IMR-90 (cell line): ENCODE data around the gene CARD14. TPM values are rescaled to one million over a fixed set of nuclear protein-coding genes. Genes with fewer than 3 reads are reported as not detected.

ENCODE experiments used
- ATAC-seq: fragments of 200-7000 bp; cut with Tn5 transposase; 2 replicates; pipeline ENCODE4 v1.9.1; 2020; ENCODE audit warnings: low read depth, mild to moderate bottlenecking, moderate library complexity
- BruUV-seq: library from RNA; stranded (reverse); fragments of 400-500 nt; replicated peaks from 2 replicates; lab custom pipeline; 2021; lab: Mats Ljungman, UMichigan
- CTCF ChIA-PET: fragments of 300-600 bp; formaldehyde crosslinking; extraction: SDS; loops from one replicate; lab custom pipeline; 2021; ENCODE audit warnings: antibody characterized with exemption; lab: Yijun Ruan, JAX
- POLR2A ChIA-PET: fragments of 300-600 bp; sonication (Branson Sonifier 250); formaldehyde crosslinking; loops from one replicate; lab custom pipeline; 2022; ENCODE audit warnings: antibody characterized with exemption; ENCODE audit not compliant: unreplicated experiment; lab: Charles Lee
- DNase-seq: peaks from one replicate; pipeline ENCODE4 v3.0.0; 2013
- H2AFZ ChIP-seq: replicated peaks from 2 replicates; pipeline ENCODE3; 2013; ENCODE audit warnings: low read length, mild to moderate bottlenecking; ENCODE audit not compliant: poor library complexity
- H2AK5ac ChIP-seq: 2 replicates; pipeline ENCODE4 v1.6.1; 2013; ENCODE audit warnings: low read depth, low read length, inconsistent platforms
- H2AK9ac ChIP-seq: replicated peaks from 2 replicates; pipeline ENCODE3; 2013; ENCODE audit warnings: mild to moderate bottlenecking, low read depth, low read length, moderate library complexity; ENCODE audit not compliant: poor library complexity
- H2BK120ac ChIP-seq: 2 replicates; pipeline ENCODE4 v1.6.1; 2013; ENCODE audit warnings: low read depth, low read length, inconsistent platforms
- H2BK15ac ChIP-seq: 3 replicates; pipeline ENCODE4 v1.6.1; 2013; ENCODE audit warnings: low read depth, low read length, inconsistent platforms
- H2BK20ac ChIP-seq: 2 replicates; pipeline ENCODE4 v1.6.1; 2013; ENCODE audit warnings: low read depth, mild to moderate bottlenecking, inconsistent platforms, low read length, moderate library complexity
- H2BK5ac ChIP-seq: 2 replicates; pipeline ENCODE4 v1.6.1; 2013; ENCODE audit warnings: mild to moderate bottlenecking, low read depth, low read length, inconsistent platforms; ENCODE audit not compliant: poor library complexity, severe bottlenecking
- H3K14ac ChIP-seq: replicated peaks from 2 replicates; pipeline ENCODE4 v1.6.1; 2013; ENCODE audit warnings: low read depth, low read length, inconsistent platforms
- H3K18ac ChIP-seq: 2 replicates; pipeline ENCODE4 v1.6.1; 2013; ENCODE audit warnings: low read depth, low read length, control low read depth
- H3K23ac ChIP-seq: 2 replicates; pipeline ENCODE4 v1.6.1; 2013; ENCODE audit warnings: low read depth, low read length, inconsistent platforms
- H3K27ac ChIP-seq: 2 replicates; pipeline ENCODE4 v1.5.1; 2013; ENCODE audit warnings: mild to moderate bottlenecking, control low read depth, low read length; ENCODE audit not compliant: insufficient read depth
- H3K27me3 ChIP-seq: 2 replicates; pipeline ENCODE4 v1.6.1; 2013; ENCODE audit warnings: low read length; ENCODE audit not compliant: control insufficient read depth, insufficient read depth
- H3K36me3 ChIP-seq: 2 replicates; pipeline ENCODE4 v1.6.1; 2013; ENCODE audit warnings: low read length, mixed read lengths; ENCODE audit not compliant: control insufficient read depth, insufficient read depth
- H3K4ac ChIP-seq: 2 replicates; pipeline ENCODE4 v1.6.1; 2013; ENCODE audit warnings: low read depth, low read length, inconsistent platforms
- H3K4me1 ChIP-seq: 2 replicates; pipeline ENCODE4 v1.6.1; 2013; ENCODE audit warnings: low read length, mixed read lengths; ENCODE audit not compliant: control insufficient read depth, insufficient read depth
- H3K4me2 ChIP-seq: 2 replicates; pipeline ENCODE4 v1.6.1; 2013; ENCODE audit warnings: low read depth, mild to moderate bottlenecking, control low read depth, low read length, moderate library complexity
- H3K4me3 ChIP-seq: 2 replicates; pipeline ENCODE4 v1.5.1; 2013; ENCODE audit warnings: low read depth, mild to moderate bottlenecking, control low read depth, low read length, moderate library complexity; ENCODE audit not compliant: insufficient read depth
- H3K56ac ChIP-seq: 2 replicates; pipeline ENCODE4 v1.6.1; 2013; ENCODE audit warnings: low read length, inconsistent platforms; ENCODE audit not compliant: insufficient read depth; ENCODE audit errors: extremely low read depth
- H3K79me1 ChIP-seq, 2 experiments: 2 replicates each; pipeline ENCODE4 v1.6.1; 2013; ENCODE audit warnings: low read length in 2 of 2, inconsistent platforms in 1 of 2, low read depth in 1 of 2
- H3K9ac ChIP-seq: 2 replicates; pipeline ENCODE4 v1.6.1; 2013; ENCODE audit warnings: low read depth, low read length, control low read depth
- H3K9me1 ChIP-seq: 2 replicates; pipeline ENCODE4 v1.6.1; 2013; ENCODE audit warnings: low read length, inconsistent platforms; ENCODE audit not compliant: insufficient read depth
- H3K9me3 ChIP-seq: 2 replicates; pipeline ENCODE4 v1.6.1; 2013; ENCODE audit warnings: low read length; ENCODE audit not compliant: control insufficient read depth, insufficient read depth
- H4K20me1 ChIP-seq: 2 replicates; pipeline ENCODE4 v1.6.1; 2013; ENCODE audit warnings: low read length, inconsistent platforms; ENCODE audit not compliant: insufficient read depth
- H4K5ac ChIP-seq: 2 replicates; pipeline ENCODE4 v1.6.1; 2013; ENCODE audit warnings: mild to moderate bottlenecking, low read depth, low read length, control low read depth
- H4K8ac ChIP-seq, 2 experiments: 2 replicates each; pipeline ENCODE4 v1.6.1; 2013; ENCODE audit warnings: low read depth in 2 of 2, low read length in 2 of 2, control low read depth in 1 of 2, inconsistent platforms in 1 of 2
- H4K91ac ChIP-seq: 2 replicates; pipeline ENCODE4 v1.6.1; 2013; ENCODE audit warnings: low read depth, low read length, inconsistent platforms; ENCODE audit not compliant: insufficient read depth
- BHLHE40 ChIP-seq: fragments of 150-350 bp; IDR thresholded peaks from 2 replicates; pipeline ENCODE4 v1.6.1; 2016; ENCODE audit warnings: mild to moderate bottlenecking, low read depth, low read length
- CEBPB ChIP-seq: IDR thresholded peaks from 2 replicates; pipeline ENCODE4 v1.6.1; 2012; ENCODE audit warnings: low read depth, low read length, improper control_type of control experiment
- CHD1 ChIP-seq: IDR thresholded peaks from 2 replicates; pipeline ENCODE4 v1.6.1; 2012; ENCODE audit warnings: low read depth, low read length, improper control_type of control experiment
- CTCF ChIP-seq: conservative IDR thresholded peaks from 2 replicates; pipeline ENCODE4 v1.5.1; 2012; ENCODE audit warnings: mild to moderate bottlenecking, low read depth, low read length, improper control_type of control experiment
- ELK1 ChIP-seq: fragments of 150-350 bp; IDR thresholded peaks from 2 replicates; pipeline ENCODE4 v1.6.1; 2016; ENCODE audit warnings: low read depth, mild to moderate bottlenecking, low read length, moderate library complexity, borderline replicate concordance
- MAZ ChIP-seq: IDR thresholded peaks from 2 replicates; pipeline ENCODE4 v1.6.1; 2012; ENCODE audit warnings: low read depth, mild to moderate bottlenecking, low read length, improper control_type of control experiment, moderate library complexity, borderline replicate concordance
- MXI1 ChIP-seq: IDR thresholded peaks from 2 replicates; pipeline ENCODE4 v1.6.1; 2012; ENCODE audit warnings: low read depth, mild to moderate bottlenecking, low read length, moderate library complexity, borderline replicate concordance
- RAD21 ChIP-seq: IDR thresholded peaks from 2 replicates; pipeline ENCODE4 v1.6.1; 2012; ENCODE audit warnings: low read length, improper control_type of control experiment
- RCOR1 ChIP-seq: IDR thresholded peaks from 2 replicates; pipeline ENCODE4 v1.6.1; 2012; ENCODE audit warnings: mild to moderate bottlenecking, low read length, improper control_type of control experiment; ENCODE audit not compliant: insufficient replicate concordance
- RFX5 ChIP-seq: IDR thresholded peaks from 2 replicates; pipeline ENCODE4 v1.8.0; 2012; ENCODE audit warnings: low read depth, mild to moderate bottlenecking, low read length, moderate library complexity
- SMC3 ChIP-seq: fragments of 150-350 bp; IDR thresholded peaks from 2 replicates; pipeline ENCODE4 v1.6.1; 2016; ENCODE audit warnings: low read depth, mild to moderate bottlenecking, antibody characterized with exemption, low read length, moderate library complexity
- USF2 ChIP-seq: fragments of 150-350 bp; IDR thresholded peaks from 2 replicates; pipeline ENCODE4 v1.6.1; 2017; ENCODE audit warnings: mild to moderate bottlenecking, antibody characterized with exemption, low read length, low read depth
- WGBS, 2 experiments: methylation state at CpG; one replicate each; pipeline versions ENCODE4 v1.1.5 to v1.1.7; 2013; ENCODE audit warnings: missing lambda C conversion rate in 2 of 2; ENCODE audit not compliant: insufficient read length in 1 of 2; ENCODE audit errors: extremely low coverage in 2 of 2; 5-methylcytosine and 5-hydroxymethylcytosine counted together
- dilution Hi-C: fragments of 300-500 bp; cut with HindIII; formaldehyde crosslinking; loops from one replicate; pipeline ENCODE4 v1.14.3; 2018; ENCODE audit warnings: low sequenced_read_pairs; ENCODE audit not compliant: unreplicated experiment
- in situ Hi-C: fragments of 300-500 bp; cut with MboI; formaldehyde crosslinking; loops from 3 replicates; pipeline ENCODE4 v1.14.3; 2019; ENCODE audit warnings: low sequenced_read_pairs, inconsistent platforms, mixed read lengths
- intact Hi-C: fragments of 100-400 bp; cut with micrococcal nuclease; formaldehyde crosslinking; loops from 2 replicates; pipeline ENCODE4 v1.10.0; 2022
- polyA plus RNA-seq, 3 experiments: library from polyadenylated mRNA; depleted of rRNA; stranded (reverse); fragments of >200 nt; gene quantifications; 2 replicates each; pipeline ENCODE4 v1.2.3, GENCODE V29; 2012; ENCODE audit warnings: low replicate concordance in 1 of 3
- total RNA-seq: library from RNA; depleted of rRNA; stranded (reverse); fragments of >200 nt; gene quantifications from 2 replicates; pipeline ENCODE4 v1.2.3, GENCODE V29; 2012

Gene CARD14
- total and polyA plus RNA-seq, 2 of the 4 experiments (the other 2 are of a cell fraction) = not detected

GRCh38 chr17:80173126-80173525 lies 3.3 kb downstream of the CARD14 start:
- no peak overlapping the region for H2BK5ac ChIP-seq
- ChIA-PET CTCF (interaction anchor here (0.6 kb wide), 1 partner anchor 23 kb away, joined by 3 read pairs; no protein-coding TSS in a partner anchor), POLR2A (no interaction called here)
- no CpG with 5 or more reads among the region's 12 CpGs for WGBS, 2 experiments
- H2BK15ac ChIP-seq = no peak overlapping the region
- no TSS peak for BruUV-seq
- no peak overlapping the region for H3K4ac ChIP-seq
- no peak overlapping the region for H2BK20ac ChIP-seq
- intact Hi-C loops (no loop called here), in situ Hi-C loops (no loop called here), dilution Hi-C loops (no loop called here)
- no peak overlapping the region for H3K9ac ChIP-seq
- no peak overlapping the region for H4K8ac ChIP-seq
- no peak overlapping the region for H4K91ac ChIP-seq
- no peak overlapping the region for H3K23ac ChIP-seq
- no peaks in the 10 kb centered on the region for H4K20me1 ChIP-seq
- TF ChIP-seq MAZ = no peak
- no peak for TF ChIP-seq RCOR1
- no peak for TF ChIP-seq RFX5
- no peak for TF ChIP-seq CTCF
- no peak for TF ChIP-seq BHLHE40
- TF ChIP-seq USF2 = no peak
- no peak for TF ChIP-seq CHD1
- no peak for TF ChIP-seq ELK1
- no peak for TF ChIP-seq RAD21
- TF ChIP-seq MXI1 = no peak
- no peak for TF ChIP-seq SMC3
- no peak for TF ChIP-seq CEBPB
- no peaks in the 10 kb centered on the region for H3K79me1 ChIP-seq
- H2AK9ac ChIP-seq = no peak overlapping the region
- peaks cover 3% of the 10 kb centered on the region for H3K4me1 ChIP-seq
- H3K27me3 ChIP-seq = peaks cover 33% of the 10 kb centered on the region
- no peaks in the 10 kb centered on the region; the same call in 1 of the 2 replicates for H3K9me1 ChIP-seq
- peaks cover 2% of the 10 kb centered on the region; the same call in 1 of the 2 replicates for H3K9me3 ChIP-seq
- no peak for DNase-seq
- no peak overlapping the region for H2AFZ ChIP-seq
- no peak overlapping the region for H2BK120ac ChIP-seq
- no peak overlapping the region for H3K14ac ChIP-seq
- H2AK5ac ChIP-seq = no peak overlapping the region
- H4K5ac ChIP-seq = no peak overlapping the region
- no peak for ATAC-seq
- H3K56ac ChIP-seq = no peak overlapping the region
- no peak overlapping the region for H3K4me3 ChIP-seq
- no peak overlapping the region for H3K4me2 ChIP-seq
- no peak overlapping the region for H3K18ac ChIP-seq
- H3K27ac ChIP-seq = no peak overlapping the region
- no peaks in the 10 kb centered on the region for H3K36me3 ChIP-seq
